ENCODE results near the gene CMYA5.

The CMYA5 gene

GRCh38 chr5:79793722-79794121 is 104.1 kb downstream of the CMYA5 start:
- no peak for DNase-seq (ENCODE audit: low read depth)

- no peak for DNase-seq (ENCODE audit: low read depth)
Measured at GRCh38 chr5:79794347-79794746, 104.7 kb downstream of the CMYA5 start.

GRCh38 chr5:79795764-79796398 is 106.2 kb downstream of the CMYA5 start:
- DNase-seq (ENCODE audit: low read depth) = no peak

GRCh38 chr5:79798893-79799590 is 109.4 kb downstream of the CMYA5 start:
- DNase-seq (ENCODE audit: low read depth) = no peak

- no peak for DNase-seq (ENCODE audit: low read depth)
Measured at GRCh38 chr5:79800979-79801827, 111.6 kb downstream of the CMYA5 start.

GRCh38 chr5:79802406-79802805 is 112.8 kb downstream of the CMYA5 start:
- DNase-seq (ENCODE audit: low read depth) = no peak

GRCh38 chr5:79803007-79803406 is 113.4 kb downstream of the CMYA5 start:
- DNase-seq (ENCODE audit: low read depth) = no peak

- DNase-seq (ENCODE audit: low read depth) = no peak
Measured at GRCh38 chr5:79806741-79807140, 117.1 kb downstream of the CMYA5 start.

GRCh38 chr5:79809743-79810142 is 120.1 kb downstream of the CMYA5 start:
- no peak for DNase-seq (ENCODE audit: low read depth)

GRCh38 chr5:79811081-79811480 is 121.4 kb downstream of the CMYA5 start:
- no peak for DNase-seq (ENCODE audit: low read depth)

GRCh38 chr5:79811904-79812303 is 122.3 kb downstream of the CMYA5 start:
- no peak for DNase-seq (ENCODE audit: low read depth)

- DNase-seq (ENCODE audit: low read depth) = no peak
Measured at GRCh38 chr5:79814699-79815098, 125.1 kb downstream of the CMYA5 start.

- no peak for DNase-seq (ENCODE audit: low read depth)
Measured at GRCh38 chr5:79816014-79816413, 126.4 kb downstream of the CMYA5 start.

GRCh38 chr5:79820648-79821047 is 131.0 kb downstream of the CMYA5 start:
- no peak for DNase-seq (ENCODE audit: low read depth)

GRCh38 chr5:79824444-79824843 is 134.8 kb downstream of the CMYA5 start:
- DNase-seq (ENCODE audit: low read depth) = no peak

- no peak for DNase-seq (ENCODE audit: low read depth)
Measured at GRCh38 chr5:79825802-79826201, 136.2 kb downstream of the CMYA5 start.

- no peak for DNase-seq (ENCODE audit: low read depth)
Measured at GRCh38 chr5:79827159-79827629, 137.6 kb downstream of the CMYA5 start.

GRCh38 chr5:79829260-79829659 is 139.6 kb downstream of the CMYA5 start:
- no peak for DNase-seq (ENCODE audit: low read depth)

GRCh38 chr5:79831381-79832309 is 142.0 kb downstream of the CMYA5 start:
- DNase-seq (ENCODE audit: low read depth) = no peak

- DNase-seq (ENCODE audit: low read depth) = no peak
Measured at GRCh38 chr5:79832911-79833310, 143.3 kb downstream of the CMYA5 start.

GRCh38 chr5:79834098-79834753 is 144.6 kb downstream of the CMYA5 start:
- no peak for DNase-seq (ENCODE audit: low read depth)

Measured in activated T-helper 1 cell treated with Interleukin-2 at 50 U/mL for 16 hours (primary cell).